GM13977 (cell line): Measurements from ENCODE around the gene CYB5R4.

Experiments
- DNase-seq: peaks from one replicate; pipeline ENCODE4 v3.0.0; 2012; ENCODE audit warnings: low spot score
- CTCF ChIP-seq: IDR thresholded peaks from 2 replicates; pipeline ENCODE4 v1.5.1; 2012; ENCODE audit warnings: mild to moderate bottlenecking, control low read depth; ENCODE audit not compliant: insufficient read depth; ENCODE audit errors: extremely low read depth, missing control alignments
- in situ Hi-C: fragments of 300-500 bp; cut with MboI; formaldehyde crosslinking; loops from one replicate; pipeline ENCODE4 v1.12.0; 2022; ENCODE audit warnings: low sequenced_read_pairs, low pct_unique_long_range_greater_than_20kb, mixed read lengths, inconsistent platforms; ENCODE audit not compliant: unreplicated experiment

Gene CYB5R4

GRCh38 chr6:83954371-83954770 lies 94.9 kb downstream of the CYB5R4 start:
- TF ChIP-seq CTCF = no peak
- in situ Hi-C loops = no loop called here
- no peak for DNase-seq

- DNase-seq = no peak
- in situ Hi-C loops = no loop called here
- TF ChIP-seq CTCF = no peak
These were observed 98.8 kb downstream of the CYB5R4 start for GRCh38 chr6:83958241-83958685.

GRCh38 chr6:83960664-83961063 lies 101.2 kb downstream of the CYB5R4 start:
- no peak for DNase-seq

GRCh38 chr6:83962582-83962981 lies 103.1 kb downstream of the CYB5R4 start:
- DNase-seq = peak; percentile 10
- no peak for TF ChIP-seq CTCF
- in situ Hi-C loops = no loop called here

More at GRCh38 chr6:83960664-83961063, 101.2 kb downstream of the CYB5R4 start:
- in situ Hi-C loops = no loop called here
- TF ChIP-seq CTCF = no peak

GRCh38 chr6:83966539-83966938 lies 107.0 kb downstream of the CYB5R4 start:
- in situ Hi-C loops = no loop called here
- no peak for TF ChIP-seq CTCF

GRCh38 chr6:83970582-83970981 lies 111.1 kb downstream of the CYB5R4 start:
- in situ Hi-C loops = no loop called here
- DNase-seq = no peak
- no peak for TF ChIP-seq CTCF

More at GRCh38 chr6:83966539-83966938, 107.0 kb downstream of the CYB5R4 start:
- no peak for DNase-seq
